Measurements from ENCODE around the gene RND2.
"Not testable (repeated sequence)": the region's sequence is repeated elsewhere in the genome, so short reads cannot be mapped to it uniquely, and the experiment has no call there.

RND2 gene, protein sequence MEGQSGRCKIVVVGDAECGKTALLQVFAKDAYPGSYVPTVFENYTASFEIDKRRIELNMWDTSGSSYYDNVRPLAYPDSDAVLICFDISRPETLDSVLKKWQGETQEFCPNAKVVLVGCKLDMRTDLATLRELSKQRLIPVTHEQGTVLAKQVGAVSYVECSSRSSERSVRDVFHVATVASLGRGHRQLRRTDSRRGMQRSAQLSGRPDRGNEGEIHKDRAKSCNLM

DNA sequence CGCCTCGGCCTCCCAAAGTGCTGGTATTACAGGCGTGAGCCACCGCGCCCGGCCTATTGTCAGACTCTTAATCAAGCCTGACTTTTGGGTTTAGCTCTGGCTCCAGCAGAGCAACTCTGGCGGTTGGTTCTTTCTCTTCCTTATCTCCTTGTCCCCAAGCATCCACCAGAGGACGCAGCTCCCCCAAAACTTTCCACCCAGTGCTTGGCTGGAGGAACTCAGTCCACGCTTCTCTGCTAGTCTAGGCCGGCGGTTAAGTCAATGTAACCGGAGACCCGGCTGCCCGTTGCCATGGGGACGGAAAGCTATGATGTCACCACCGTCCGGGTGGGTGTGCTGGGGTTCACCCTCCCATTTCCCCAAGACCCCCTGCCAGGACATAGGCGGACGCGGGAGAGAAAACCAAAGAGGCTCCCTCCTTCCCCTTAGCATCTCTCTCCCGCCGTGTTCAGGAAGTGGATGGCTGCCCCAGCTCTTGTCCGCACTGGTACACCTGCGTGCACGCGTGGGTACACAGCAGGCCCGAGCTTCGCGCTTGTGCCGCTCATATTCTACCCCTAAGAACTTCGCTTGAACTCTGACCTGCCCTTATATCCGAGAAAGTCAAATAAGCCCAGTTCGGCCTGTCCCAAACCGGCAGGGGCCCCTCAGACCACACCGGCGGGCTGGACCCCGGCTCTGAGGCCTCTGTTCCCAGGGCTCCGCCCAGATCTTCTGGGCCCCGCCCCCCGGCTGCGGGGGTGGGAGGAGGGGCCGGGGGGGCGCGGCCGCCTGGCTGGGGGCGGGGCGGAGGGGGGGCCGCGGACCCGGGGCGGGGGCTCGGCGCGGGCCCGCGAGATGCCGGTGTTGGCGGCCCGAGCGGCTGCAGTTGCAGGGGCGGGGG is at the start of gene RND2:
Gene RND2, plus strand, starts transcription at position 825 of the 883 bp plus-strand sequence. CDS start 117 bp downstream, outside the sequence.
- DNase-seq, result peak; percentile 87

DNA sequence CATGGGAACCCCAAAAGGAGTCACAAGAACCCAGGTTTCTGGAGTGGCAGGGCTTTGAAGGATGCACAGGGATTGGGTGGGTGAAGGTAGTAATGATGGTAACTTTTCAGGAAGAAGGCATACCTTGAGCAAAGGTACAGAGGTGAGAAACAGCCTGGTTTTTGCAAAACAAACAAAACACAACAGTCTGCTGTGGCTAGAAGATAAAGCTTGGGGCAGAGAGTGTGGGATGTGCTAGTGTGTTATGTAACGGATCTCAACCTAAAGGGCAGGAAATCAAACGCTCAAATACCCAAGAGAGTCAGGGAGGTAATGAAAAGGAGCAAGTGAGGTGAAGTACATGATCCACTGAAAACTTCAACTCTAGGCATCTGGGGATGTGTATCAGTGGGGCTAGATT is 49.8 kb upstream of the RND2 start:
- DNase-seq, result no peak

DNA sequence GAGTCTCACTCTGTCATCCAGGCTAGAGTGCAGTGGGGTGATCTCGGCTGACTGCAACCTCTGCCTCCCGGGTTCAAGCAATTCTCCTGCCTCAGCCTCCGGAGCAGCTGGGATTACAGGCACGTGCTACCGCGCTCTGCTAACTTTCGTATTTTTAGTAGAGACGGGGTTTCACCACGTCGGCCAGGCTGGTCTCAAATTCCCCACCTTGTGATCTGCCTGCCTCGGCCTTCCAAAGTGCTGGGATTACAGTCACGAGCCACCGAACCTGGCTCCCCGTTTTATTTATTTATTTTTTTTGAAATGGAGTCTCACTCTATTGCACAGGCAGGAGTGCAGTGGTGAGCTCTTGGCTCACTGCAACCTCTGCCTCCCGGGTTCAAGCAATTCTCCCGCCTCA is 49.3 kb upstream of the RND2 start:
- not testable (repeated sequence) for DNase-seq

DNA sequence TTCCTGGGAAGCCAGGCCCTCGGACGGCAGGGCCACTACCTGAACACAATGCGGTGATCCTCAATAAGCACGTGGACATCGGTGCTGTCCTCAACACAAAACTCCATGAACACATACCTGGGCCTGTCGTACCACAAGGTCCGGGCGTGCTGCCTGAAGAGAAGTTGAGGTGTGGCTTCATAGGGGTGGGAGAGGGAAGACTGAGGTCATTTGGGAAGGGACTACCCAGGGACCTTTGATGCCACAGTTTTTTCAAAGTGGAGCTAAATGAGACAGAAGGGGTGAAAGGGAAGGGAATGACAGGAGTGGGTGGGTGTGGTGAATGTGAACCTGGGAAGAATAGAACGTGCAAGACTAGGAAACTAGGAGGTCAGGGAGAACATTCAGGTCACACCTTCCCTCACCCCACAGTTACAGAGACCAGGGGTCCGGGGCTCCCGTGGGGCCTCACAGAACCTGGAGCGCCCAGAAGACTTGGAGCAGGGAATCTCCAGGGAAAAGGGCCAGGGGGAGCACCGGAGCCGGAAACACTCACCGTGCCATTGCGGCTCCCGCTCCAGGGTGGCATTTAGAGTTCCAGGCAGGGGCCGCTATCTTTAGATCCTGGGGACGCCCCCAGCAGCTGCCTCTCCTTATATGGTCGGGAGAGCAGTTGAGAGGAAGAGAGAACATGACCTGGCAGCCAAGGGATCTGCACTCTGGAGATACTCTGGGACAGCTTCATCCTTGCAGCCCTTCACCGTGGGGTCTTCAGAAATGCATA is 45.3 kb upstream of the RND2 start, which contains the start of gene PTGES3L:
Gene PTGES3L, minus strand, starts transcription at position 570 of the 763 bp plus-strand sequence. Its CDS starts 27 bp downstream, at position 543.
- DNase-seq, result no peak

DNA sequence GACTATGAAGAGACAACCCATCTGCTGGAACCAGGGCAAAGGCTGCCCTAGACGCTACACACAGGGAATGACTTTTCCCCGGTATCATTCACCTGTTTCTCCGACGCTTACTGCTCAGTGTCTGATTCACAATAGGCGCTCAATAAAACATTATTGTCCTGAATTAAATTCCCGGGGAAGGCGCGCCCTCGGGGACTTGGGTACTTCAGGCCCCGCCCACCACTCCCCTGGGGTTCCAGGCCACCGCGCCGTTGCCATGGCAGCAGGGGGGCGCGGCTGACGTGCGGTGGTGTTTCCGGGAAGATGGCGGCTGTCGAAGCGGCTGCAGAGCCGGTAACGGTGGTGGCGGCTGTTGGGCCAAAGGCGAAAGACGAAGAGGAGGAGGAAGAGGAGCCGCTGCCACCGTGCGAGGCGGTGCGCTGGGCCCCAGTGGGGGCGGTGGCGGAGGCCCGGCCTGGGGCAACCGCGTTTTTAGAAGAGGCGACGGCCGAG is 44.7 kb upstream of the RND2 start, which contains the start of gene RUNDC1:
Gene RUNDC1, plus strand, starts transcription at position 292 of the 492 bp plus-strand sequence. Its CDS starts 12 bp downstream, at position 304.
- peak; percentile 91 for DNase-seq

DNA sequence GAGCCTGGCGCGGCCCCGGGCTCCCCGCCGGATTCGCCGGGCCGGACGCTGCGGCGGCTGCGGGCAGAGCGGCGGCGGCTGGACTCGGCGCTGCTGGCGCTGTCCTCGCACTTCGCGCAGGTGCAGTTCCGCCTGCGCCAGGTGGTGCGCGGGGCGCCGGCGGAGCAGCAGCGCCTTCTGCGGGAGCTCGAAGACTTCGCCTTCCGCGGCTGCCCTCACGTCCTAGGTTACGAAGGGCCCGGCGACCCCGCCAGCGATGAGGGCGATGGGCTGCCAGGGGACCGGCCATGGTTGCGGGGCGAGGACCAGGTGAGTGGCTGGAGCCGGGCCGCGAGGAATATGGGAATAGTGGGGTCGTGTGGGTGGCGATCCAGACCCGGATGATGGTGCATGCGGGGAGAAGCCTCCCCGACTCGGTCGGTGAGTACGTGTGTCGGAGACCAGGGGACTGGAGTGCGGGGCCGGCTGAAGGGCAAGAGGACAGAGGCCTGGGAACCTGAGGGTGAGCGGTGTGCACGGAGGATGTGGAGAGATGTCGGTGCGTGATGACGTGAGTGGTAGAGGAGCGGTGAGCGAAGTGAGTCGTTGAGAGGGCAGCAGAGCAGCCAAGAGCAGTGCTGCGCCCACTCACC is 44.1 kb upstream of the RND2 start:
- peak; percentile 61 for DNase-seq

DNA sequence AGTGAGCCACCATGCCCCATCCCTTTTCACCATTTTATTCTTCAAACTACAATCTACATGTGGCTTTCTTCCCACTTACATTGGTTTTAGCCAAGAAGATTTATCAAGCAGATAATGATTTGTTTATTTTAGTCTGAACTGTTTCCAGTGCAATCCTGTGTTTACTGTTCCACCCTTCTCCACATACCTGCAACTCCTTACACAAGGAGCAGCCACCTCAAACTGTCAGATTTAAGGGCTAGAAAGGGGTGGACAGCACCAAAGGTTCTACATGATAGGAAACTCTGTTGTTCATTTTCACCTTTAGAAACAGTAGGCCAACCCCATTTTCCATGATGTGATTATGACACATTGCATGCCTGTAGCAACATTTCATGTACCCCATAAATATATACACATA is 42.8 kb upstream of the RND2 start:
- DNase-seq, result no peak

DNA sequence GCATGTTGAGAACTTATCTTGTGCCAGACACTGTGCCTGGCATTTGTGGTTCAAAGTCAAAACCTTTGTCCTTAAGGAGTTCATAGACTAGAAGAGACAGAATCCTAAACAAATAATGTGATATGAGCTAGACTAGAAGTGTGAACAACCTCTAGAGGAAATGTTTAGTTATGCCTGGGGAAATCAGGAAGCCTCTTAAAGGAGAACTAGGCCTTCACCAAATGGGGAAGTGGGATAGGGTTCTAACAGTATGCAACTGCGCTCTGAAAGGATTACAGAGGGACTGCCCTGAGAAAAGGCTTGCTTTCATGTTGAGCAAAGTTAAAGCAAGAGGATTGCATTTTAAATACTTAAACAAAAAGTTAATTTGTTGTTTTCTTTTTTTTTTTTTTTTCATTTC is 39.8 kb upstream of the RND2 start:
- DNase-seq, result no peak

DNA sequence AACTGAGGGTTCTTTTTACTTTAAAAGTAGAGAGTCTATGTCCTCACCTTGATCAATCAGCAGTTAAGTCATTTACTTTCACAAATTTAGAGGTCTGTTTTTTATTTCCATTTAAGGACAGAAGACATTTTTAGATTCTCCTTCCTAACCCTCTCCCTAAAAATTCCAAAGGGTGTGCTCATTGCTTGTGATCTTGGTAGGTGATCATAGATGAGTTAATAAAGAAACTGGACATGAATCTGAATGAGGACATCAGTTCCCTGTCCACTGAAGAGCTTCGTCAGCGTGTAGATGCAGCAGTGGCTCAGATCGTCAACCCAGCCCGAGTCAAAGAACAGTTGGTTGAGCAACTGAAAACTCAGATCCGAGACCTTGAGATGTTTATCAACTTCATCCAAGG is 35.9 kb upstream of the RND2 start:
- no peak for DNase-seq

DNA sequence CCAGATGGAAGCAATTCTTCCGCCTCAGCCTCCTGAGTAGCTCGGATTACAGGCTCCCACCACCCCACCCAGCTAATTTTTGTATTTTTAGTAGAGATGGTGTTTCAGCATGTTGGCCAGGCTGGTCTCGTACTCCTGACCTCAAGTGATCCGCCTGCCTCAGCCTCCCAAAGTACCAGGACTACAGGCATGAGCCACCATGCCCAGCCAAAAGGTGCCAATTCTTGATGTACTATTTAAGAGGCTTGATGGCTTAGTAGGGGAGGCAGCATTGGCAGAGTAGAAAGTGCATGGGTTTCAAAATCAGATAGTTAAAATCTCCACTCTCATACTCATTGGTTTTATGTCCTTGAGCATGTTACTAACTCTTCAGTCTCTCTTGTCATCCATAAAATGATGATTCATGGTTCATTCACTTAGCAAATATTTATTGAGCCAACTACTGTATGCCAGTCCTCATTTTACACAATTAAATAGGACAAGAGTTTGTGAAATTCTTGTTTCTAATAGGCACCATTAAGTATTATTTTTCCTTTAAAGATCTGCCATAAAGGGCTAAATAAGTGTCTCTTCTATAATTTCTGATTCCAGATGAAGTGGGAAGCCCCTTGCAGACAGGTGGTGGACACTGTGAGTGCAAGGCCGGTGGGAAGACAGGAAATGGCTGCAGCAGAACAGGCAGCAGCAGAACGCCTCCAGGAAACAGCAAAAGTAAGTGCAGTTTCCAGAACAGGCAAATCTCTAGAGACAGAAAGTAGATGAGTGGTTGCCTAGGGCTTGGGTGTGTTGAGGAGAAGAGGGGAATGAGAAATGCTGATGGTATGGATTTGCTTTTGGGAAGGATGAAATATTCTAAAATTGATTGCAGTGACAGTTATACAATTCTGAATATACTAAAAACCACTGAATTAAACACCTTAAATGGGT is 35.0 kb upstream of the RND2 start:
- no peak for DNase-seq

DNA sequence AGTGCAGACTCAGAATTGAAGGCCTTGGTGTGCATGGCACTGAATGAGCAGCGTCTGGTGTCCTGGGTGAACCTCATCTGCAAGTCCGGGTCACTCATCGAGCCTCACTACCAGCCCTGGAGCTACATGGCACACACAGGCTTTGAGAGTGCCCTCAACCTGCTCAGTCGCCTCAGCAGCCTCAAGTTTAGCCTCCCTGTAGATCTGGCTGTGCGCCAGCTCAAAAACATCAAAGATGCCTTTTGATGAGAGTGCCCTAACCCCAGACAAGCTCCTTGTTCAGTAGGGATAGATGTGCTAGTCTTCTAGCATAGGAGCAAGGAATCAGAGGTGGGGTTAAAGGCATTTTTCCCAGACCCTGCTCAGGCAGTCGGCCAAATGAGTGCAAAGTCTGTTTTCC is 33.6 kb upstream of the RND2 start:
- DNase-seq, result no peak

DNA sequence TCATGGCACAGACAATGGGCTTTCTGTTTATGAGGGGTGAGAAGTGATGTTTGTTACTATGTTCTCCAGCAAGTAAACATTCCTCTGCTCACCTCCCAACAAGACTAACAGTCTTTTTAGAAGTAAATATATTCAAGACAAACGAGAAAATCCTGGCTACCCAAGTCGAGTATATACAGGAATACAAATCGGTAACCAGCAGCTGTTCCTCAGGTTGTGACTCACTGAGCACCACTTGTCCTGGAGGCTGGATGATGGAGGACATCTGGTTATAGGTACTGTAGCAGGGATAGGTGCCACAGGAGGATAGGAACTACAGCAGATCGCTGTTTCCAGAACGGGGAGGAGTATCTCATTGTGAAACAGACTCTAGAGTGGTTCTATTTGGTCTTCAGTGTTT is 32.2 kb upstream of the RND2 start:
- no peak for DNase-seq

DNA sequence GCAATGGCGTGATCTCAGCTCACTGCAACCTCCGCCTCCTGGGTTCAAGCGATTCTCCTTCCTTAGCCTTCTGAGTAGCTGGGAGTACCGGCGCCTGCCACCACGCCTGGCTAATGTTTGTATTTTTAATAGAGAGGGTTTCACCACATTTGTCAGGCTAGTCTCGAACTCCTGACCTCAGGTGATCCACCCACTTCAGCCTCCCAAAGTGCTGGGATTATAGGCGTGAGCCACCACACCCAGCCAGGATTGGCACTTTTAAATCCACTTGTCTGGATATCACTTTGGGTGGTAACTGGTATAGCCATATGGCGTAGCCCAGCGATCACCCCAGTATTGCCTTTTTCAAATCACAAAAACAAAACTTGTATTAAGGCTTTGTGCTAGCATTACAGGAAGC is 31.1 kb upstream of the RND2 start:
- DNase-seq, result not testable (repeated sequence)

DNA sequence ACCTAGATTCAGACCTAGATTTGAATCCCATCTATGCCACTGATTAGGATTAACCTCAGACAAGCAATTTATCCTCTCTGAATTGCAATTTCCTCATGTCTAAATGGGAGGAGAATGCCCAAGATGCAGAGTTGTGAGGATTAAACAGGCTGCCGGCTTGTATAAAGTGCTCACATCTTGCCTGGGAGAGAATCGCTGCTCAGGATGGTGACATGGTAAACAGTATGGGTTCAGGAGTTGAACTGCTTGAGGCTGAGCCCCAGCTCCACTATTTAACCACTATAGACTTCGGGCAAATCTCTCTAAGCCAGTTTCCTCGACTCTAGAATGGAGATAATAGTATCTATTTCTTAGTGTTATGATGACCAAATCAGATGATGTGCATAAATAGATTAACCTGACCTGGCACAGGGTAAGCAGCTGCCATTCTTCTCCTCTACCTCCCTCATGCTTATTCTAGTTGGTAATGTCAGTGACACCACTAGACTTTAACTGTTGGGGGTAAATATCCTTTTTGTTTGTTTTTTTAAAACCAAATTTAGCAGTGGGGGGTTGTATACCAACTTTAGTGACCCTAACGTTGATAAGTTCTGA is 27.5 kb upstream of the RND2 start:
- no peak for DNase-seq

DNA sequence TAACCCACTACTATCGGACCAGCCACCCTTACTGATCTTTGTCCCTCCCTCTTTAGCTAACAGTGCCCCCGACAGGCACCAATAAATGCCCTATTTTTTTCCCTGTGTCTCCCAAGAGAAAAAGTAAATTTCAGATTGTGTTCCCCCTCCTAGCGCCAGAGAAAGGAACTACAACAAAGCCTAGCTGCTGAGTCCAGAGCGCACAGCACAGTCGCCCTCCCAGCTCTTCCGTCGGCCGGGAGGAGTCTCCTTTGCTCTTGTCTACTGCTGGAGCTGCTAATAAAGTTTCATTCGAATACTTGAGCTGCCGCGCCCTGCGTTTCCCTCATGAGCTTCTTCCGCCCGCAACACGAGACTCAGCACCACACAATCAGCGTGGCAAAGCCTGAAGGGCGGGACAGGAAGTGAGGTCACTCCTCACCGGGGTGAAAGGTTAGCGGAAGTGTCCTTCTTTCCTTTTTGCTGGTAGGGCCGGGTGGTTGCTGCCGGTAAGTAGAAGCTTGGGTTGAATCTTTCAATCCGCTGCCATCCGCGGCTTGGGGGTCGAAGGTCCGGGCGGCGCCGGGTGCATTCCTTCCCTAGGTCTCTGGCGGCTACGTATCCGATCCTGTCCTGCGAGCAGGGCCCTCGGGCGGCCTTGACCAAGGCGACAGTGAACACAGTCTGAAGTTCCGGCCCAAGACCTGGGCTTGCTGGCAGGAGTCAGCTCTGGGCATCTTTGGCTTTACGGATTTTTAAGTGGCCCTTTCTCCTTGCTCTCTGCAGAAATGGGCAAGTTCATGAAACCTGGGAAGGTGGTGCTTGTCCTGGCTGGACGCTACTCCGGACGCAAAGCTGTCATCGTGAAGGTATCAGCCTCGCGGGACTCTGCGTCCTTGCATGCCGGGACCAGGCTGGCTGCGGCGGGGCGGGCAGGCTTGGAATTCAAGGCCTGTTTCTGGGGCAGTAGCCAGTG is 26.8 kb upstream of the RND2 start, which contains the start of gene RPL27:
Gene RPL27, plus strand, starts transcription at position 436 of the 955 bp plus-strand sequence. Its CDS starts 332 bp downstream, at position 768.
- peak; percentile 99 for DNase-seq

DNA sequence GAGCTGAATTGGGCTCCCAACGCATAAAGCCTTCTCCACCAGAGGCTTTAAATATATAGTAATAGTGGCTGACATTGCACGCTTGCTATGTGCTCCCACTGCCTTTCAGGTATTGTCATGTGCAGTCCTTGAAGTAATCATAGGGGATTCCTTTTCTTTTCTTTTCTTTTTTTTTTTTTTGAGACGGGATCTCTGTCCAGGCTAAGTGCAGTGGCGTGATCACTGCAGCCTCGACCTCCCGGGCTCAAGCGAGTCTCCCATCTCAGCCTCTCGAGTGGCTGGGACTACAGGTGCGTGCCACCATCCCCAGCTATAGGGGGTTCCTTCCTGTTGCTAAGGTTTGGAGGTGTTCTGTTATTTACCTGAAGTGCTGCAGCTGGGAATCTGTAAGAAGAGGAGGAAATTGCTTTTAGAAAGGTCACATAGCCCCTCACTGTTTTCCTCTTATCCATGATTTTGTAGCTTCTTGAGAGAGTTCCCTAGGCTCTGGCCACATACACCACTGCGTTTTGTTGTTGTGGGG is 26.0 kb upstream of the RND2 start:
- no peak for DNase-seq

DNA sequence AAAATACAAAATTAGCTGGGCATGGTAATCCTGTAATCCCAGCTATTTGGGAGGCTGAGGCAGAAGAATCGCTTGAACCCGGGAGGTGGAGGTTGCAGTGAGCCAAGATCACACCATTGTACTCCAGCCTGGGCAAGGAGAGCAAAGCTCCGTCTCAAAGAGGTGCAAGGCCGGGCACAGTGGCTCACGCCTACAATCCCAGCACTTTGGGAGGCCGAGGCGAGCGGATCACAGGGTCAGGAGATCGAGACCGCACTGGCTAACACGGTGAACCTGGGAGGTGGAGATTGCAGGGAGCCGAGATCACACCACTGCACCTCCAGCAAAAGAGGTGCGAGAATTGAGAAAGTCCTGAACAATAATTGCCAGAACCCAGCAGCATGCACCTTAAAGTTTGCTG is 24.1 kb upstream of the RND2 start:
- not testable (repeated sequence) for DNase-seq

DNA sequence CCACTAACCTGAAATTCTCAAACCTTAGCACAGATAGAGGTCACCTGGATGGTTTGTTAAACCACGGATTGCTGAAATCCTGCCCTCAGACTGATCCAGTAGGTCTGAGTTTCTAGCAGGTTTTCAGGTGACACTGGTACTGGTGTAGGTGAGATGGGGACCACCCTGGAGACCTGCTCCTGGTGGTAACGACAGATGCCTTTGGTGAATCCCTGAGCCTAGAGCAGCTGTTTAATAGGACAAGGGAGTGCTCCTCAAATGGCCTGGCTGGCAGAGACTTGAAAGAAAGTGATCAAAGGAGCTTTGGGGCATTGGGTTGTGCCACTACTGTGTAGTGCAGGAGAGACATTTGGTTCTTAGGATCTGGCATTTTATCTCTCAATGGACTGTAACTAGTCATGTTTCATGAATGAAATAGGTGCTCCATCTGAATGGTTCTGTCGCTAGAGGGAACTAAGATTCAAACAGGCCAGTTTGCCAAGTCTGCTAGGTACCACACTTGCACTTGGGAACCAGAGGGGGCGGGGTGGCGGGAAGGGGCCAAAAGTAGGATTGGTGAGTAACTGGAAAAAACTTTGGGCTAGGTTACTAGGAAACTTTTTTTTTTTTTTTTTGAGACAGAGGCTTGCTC is 21.4 kb upstream of the RND2 start:
- no peak for DNase-seq
